Retina (tissue), 1 donor: ENCODE data around the gene SUDS3.

Experiments used
- DNase-seq: peaks from one replicate; pipeline ENCODE4 v3.0.0-alpha.2; 2016

The SUDS3 gene

GRCh38 chr12:118456741-118457140 is 80.4 kb downstream of the SUDS3 start:
- no peak for DNase-seq

GRCh38 chr12:118459110-118459509 is 82.8 kb downstream of the SUDS3 start:
- DNase-seq, result no peak

DNA sequence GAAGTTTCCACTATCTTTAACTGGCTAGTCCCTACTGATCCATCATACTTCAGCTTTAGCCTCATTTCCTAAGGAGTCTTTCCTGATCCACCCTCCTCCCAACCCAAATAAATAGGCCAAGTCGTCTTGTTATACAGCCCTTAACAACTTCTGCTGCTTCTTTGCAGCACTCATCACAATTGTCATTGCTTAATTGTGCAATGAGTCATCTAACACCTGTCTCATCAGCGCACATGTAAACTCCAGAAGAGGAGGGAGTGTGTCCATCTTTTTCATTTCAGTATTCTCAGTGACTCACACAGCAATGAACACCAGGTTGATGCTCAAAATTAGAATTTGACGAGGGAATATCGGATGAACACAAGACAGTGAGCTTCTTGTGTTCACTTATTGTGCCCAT is 87.3 kb downstream of the SUDS3 start:
- DNase-seq, result no peak

DNA sequence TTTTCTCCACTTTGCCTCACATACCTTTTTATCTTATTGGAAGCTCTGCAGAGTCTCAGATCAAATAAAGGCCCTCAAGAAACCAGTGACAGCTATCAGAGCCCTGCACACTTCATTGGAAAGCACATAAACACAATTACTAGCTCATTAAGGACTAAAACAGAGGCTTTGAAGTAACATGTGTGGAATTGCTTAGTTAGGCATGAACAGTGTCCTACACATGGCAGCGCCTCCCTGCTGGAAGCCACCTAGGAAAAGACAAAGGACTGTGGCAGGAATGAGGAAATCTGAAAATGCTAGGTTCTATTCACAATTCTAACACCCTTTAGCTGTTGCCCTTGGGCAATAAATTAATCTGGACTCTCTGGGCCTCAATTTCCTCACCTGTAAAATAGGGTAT is 89.4 kb downstream of the SUDS3 start:
- peak; percentile 71 for DNase-seq
